Fibroblast of lung (primary cell): ENCODE measurements around the gene VPS50. TPM values are rescaled to one million over a fixed set of nuclear protein-coding genes. Genes with fewer than 3 reads are reported as not detected.

ENCODE experiments used
- DNase-seq, 2 donors: peaks; one replicate each; pipeline versions ENCODE4 v3.0.0 to v3.0.0-alpha.2; 2010; ENCODE audit warnings: low read depth in 2 of 2
- H2AFZ ChIP-seq: 2 replicates; pipeline ENCODE4 v1.5.1; 2012; ENCODE audit warnings: low read length, control low read depth, inconsistent platforms
- H3K27ac ChIP-seq: 2 replicates; pipeline ENCODE4 v1.5.1; 2011; ENCODE audit warnings: low read length, control low read depth; ENCODE audit not compliant: insufficient read depth
- H3K27me3 ChIP-seq: 2 replicates; pipeline ENCODE4 v1.5.1; 2011; ENCODE audit warnings: mild to moderate bottlenecking, low read length; ENCODE audit not compliant: control insufficient read depth, insufficient read depth
- H3K36me3 ChIP-seq: 2 replicates; pipeline ENCODE4 v1.5.1; 2011; ENCODE audit warnings: low read length; ENCODE audit not compliant: control insufficient read depth, insufficient read depth
- H3K4me1 ChIP-seq: 2 replicates; pipeline ENCODE4 v1.5.1; 2011; ENCODE audit warnings: low read length; ENCODE audit not compliant: control insufficient read depth, insufficient read depth; ENCODE audit errors: extremely low read depth
- H3K4me2 ChIP-seq: 2 replicates; pipeline ENCODE4 v1.5.1; 2011; ENCODE audit warnings: low read length, control low read depth; ENCODE audit not compliant: insufficient read depth; ENCODE audit errors: extremely low read depth
- H3K4me3 ChIP-seq, 4 experiments: fragments of 200-600 bp in 1 of 4; sonication (generic) in 1 of 4; replicated peaks in 1 of 4; 2 replicates each; pipeline ENCODE4 v1.5.1; 2011 to 2016; ENCODE audit warnings: low read length in 4 of 4, low read depth in 3 of 4, mild to moderate bottlenecking in 3 of 4, control low read depth in 2 of 4, inconsistent platforms in 1 of 4, mixed read lengths in 1 of 4; ENCODE audit not compliant: insufficient read depth in 1 of 4; ENCODE audit errors: control extremely low read depth in 1 of 4
- H3K79me2 ChIP-seq: 2 replicates; pipeline ENCODE4 v1.5.1; 2012; ENCODE audit warnings: mild to moderate bottlenecking, low read length, inconsistent platforms; ENCODE audit not compliant: control insufficient read depth, insufficient read depth
- H3K9ac ChIP-seq: 2 replicates; pipeline ENCODE4 v1.5.1; 2011; ENCODE audit warnings: mild to moderate bottlenecking, low read length, control low read depth; ENCODE audit not compliant: insufficient read depth
- H3K9me3 ChIP-seq: 2 replicates; pipeline ENCODE4 v1.5.1; 2012; ENCODE audit warnings: low read depth, low read length; ENCODE audit not compliant: control insufficient read depth, insufficient read depth
- H4K20me1 ChIP-seq: 2 replicates; pipeline ENCODE4 v1.5.1; 2011; ENCODE audit warnings: low read length; ENCODE audit not compliant: control insufficient read depth, insufficient read depth; ENCODE audit errors: extremely low read depth
- EZH2 ChIP-seq: IDR thresholded peaks from 2 replicates; pipeline ENCODE4 v1.5.1; 2012; ENCODE audit warnings: low read length, control low read depth, mild to moderate bottlenecking; ENCODE audit errors: missing control alignments
- polyA plus RNA-seq, 2 donors: library from polyadenylated mRNA; depleted of rRNA in 1 of 2; stranded (reverse) in 1 of 2; unstranded in 1 of 2; fragments of >200 nt; gene quantifications; 2 replicates each; pipeline ENCODE4 v1.2.1, GENCODE V29; 2011 to 2012; ENCODE audit warnings: missing spikeins in 1 of 2
- total RNA-seq: library from RNA; depleted of rRNA; stranded (reverse); fragments of >200 nt; gene quantifications from 2 replicates; pipeline ENCODE4 v1.2.1, GENCODE V29; 2014
- TF ChIP-seq, protein P1 (sequence below), 2 donors: IDR thresholded peaks in 1 of 2; conservative IDR thresholded peaks in 1 of 2; 1 replicate in 1 of 2; 2 replicates in 1 of 2; pipeline ENCODE4 v1.5.1; 2011 to 2012; ENCODE audit warnings: low read length in 2 of 2, control low read depth in 1 of 2, inconsistent platforms in 1 of 2, low read depth in 1 of 2, mild to moderate bottlenecking in 1 of 2

The VPS50 gene
- total and polyA plus RNA-seq, 2 donors (not counting 1 experiment from before 2014, with no cell fraction given), result 16.1 to 46.4 TPM

DNA sequence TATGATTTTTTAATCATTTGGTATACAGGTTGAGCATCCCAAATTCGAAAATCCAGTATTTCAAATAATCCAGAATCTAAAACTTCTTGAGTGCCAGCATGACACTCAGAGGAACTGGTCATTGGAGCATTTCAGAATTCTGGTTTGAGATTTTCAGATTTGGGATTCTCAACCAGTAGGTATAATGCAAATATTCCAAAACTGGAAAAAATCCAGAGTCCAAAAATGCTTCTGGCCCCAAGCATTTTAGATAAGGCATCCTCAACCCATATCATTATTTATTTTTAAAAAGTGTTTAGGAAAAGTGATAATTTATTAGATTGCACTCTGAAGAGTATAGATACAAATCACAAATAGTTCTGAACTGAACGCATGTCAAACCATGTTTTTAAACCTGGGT, 120.7 kb downstream of the VPS50 start:
- no peak for TF ChIP-seq EZH2
- TF ChIP-seq, protein P1, sequence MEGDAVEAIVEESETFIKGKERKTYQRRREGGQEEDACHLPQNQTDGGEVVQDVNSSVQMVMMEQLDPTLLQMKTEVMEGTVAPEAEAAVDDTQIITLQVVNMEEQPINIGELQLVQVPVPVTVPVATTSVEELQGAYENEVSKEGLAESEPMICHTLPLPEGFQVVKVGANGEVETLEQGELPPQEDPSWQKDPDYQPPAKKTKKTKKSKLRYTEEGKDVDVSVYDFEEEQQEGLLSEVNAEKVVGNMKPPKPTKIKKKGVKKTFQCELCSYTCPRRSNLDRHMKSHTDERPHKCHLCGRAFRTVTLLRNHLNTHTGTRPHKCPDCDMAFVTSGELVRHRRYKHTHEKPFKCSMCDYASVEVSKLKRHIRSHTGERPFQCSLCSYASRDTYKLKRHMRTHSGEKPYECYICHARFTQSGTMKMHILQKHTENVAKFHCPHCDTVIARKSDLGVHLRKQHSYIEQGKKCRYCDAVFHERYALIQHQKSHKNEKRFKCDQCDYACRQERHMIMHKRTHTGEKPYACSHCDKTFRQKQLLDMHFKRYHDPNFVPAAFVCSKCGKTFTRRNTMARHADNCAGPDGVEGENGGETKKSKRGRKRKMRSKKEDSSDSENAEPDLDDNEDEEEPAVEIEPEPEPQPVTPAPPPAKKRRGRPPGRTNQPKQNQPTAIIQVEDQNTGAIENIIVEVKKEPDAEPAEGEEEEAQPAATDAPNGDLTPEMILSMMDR (conservative IDR thresholded peaks at IDR 0.05 in 1 of 2, IDR thresholded peaks at IDR 0.05 in 1 of 2; ENCODE audit: low read depth in 1 of 2, low read length in 2 of 2), result no peak
- Histone ChIP-seq H2AFZ (no peak overlapping the region), H3K9ac (no peak overlapping the region), H3K4me2 (no peak overlapping the region), H3K4me1 (no peaks in the 10 kb centered on the region), H3K79me2 (no peaks in the 10 kb centered on the region), H3K27me3 (no peaks in the 10 kb centered on the region), H3K4me3 (no peak overlapping the region), H3K27ac (no peak overlapping the region), H4K20me1 (no peaks in the 10 kb centered on the region), H3K9me3 (no peaks in the 10 kb centered on the region), H3K36me3 (no peaks in the 10 kb centered on the region)
- no peak for DNase-seq

DNA sequence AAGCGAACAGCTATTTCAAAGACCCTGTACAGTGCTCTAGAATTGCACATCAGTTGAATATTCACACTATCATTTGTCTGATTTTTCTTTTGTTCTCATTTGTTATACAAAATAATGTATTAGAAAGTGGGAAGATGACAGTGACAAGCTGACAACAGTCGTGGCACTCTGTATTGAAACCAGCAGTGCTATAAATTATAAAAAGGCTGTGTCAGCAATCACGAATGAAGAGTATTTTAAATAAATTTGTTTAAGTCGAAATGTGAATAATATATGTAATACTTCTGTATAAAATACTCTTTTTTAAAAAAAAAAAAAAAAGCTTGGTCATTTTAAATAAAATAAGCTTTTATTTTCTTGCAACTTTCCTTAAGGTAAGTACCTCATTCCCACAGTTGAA, 122.6 kb downstream of the VPS50 start:
- no peaks in the 10 kb centered on the region for H3K27me3 ChIP-seq
- DNase-seq, result no peak
- no peak overlapping the region for H3K27ac ChIP-seq
- TF ChIP-seq, protein P1 (conservative IDR thresholded peaks at IDR 0.05 in 1 of 2, IDR thresholded peaks at IDR 0.05 in 1 of 2; ENCODE audit: low read depth in 1 of 2, low read length in 2 of 2), result no peak
- no peak for TF ChIP-seq EZH2
- H3K4me1 ChIP-seq, result no peaks in the 10 kb centered on the region
- H4K20me1 ChIP-seq, result no peaks in the 10 kb centered on the region
- no peaks in the 10 kb centered on the region for H3K36me3 ChIP-seq
- H3K4me2 ChIP-seq, result no peak overlapping the region
- no peak overlapping the region for H3K9ac ChIP-seq
- H3K9me3 ChIP-seq, result no peaks in the 10 kb centered on the region
- no peak overlapping the region for H3K4me3 ChIP-seq
- H3K79me2 ChIP-seq, result no peaks in the 10 kb centered on the region
- no peak overlapping the region for H2AFZ ChIP-seq

DNA sequence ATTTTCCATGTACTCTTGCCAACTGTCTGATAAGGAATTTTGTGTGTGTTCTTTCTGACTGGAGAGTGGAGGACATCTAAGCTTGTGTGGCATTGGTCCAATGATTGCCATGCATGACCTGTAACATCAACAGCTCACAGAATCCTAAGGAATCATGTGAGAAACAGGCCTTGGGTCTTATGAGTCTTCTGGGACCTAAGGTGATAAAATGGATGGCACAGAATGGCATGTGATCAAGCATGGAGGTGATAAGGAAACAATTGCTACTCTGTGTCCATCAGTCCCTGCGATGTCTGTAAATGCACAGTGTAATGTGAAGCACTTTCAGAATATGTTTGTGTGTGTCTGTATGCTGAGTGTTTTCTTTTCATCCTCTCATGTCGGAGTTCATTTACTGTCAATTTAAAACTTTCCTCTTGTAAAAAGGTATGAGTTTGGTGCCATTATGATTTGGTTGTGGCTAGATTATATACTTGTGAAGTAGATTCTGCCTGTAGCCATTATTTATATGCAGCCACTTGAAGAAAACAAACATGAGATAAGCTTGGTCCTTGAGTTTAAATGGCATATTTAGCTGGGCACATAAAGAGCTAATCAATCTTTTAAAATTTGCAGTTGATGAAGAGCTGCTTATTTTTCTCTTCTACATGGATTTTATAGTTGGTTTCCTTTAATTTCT, 127.5 kb downstream of the VPS50 start:
- no peaks in the 10 kb centered on the region for H3K4me1 ChIP-seq
- H3K36me3 ChIP-seq, result no peaks in the 10 kb centered on the region
- no peak overlapping the region for H3K4me2 ChIP-seq
- no peak for DNase-seq
- H2AFZ ChIP-seq, result no peak overlapping the region
- no peak overlapping the region for H3K9ac ChIP-seq
- no peaks in the 10 kb centered on the region for H3K9me3 ChIP-seq
- no peak overlapping the region for H3K4me3 ChIP-seq
- no peak overlapping the region for H3K27ac ChIP-seq
- TF ChIP-seq, protein P1 (conservative IDR thresholded peaks at IDR 0.05 in 1 of 2, IDR thresholded peaks at IDR 0.05 in 1 of 2; ENCODE audit: low read depth in 1 of 2, low read length in 2 of 2), result no peak
- TF ChIP-seq EZH2, result no peak
- H4K20me1 ChIP-seq, result no peaks in the 10 kb centered on the region
- no peaks in the 10 kb centered on the region for H3K27me3 ChIP-seq
- H3K79me2 ChIP-seq, result no peaks in the 10 kb centered on the region
